Transverse colon (tissue), 4 donors: ENCODE data around the gene ZNF501.

Experiments used
- POLR2AphosphoS5 ChIP-seq, 3 donors: sonication (generic); formaldehyde crosslinking; IDR thresholded peaks; one replicate each; pipeline ENCODE4 v1.6.1; 2016; ENCODE audit warnings: antibody characterized with exemption in 3 of 3
- TF ChIP-seq, protein P1 (sequence below), 5 experiments: fragments of 200-600 bp in 3 of 5; fragments of 450-650 bp in 2 of 5; sonication (generic) in 3 of 5; IDR thresholded peaks; 1 replicate in 2 of 5; 2 replicates in 3 of 5; pipeline ENCODE4 v1.5.1; 2016 to 2017; ENCODE audit warnings: antibody characterized with exemption in 5 of 5, inconsistent platforms in 3 of 5, mild to moderate bottlenecking in 2 of 5, moderate library complexity in 1 of 5

DNA sequence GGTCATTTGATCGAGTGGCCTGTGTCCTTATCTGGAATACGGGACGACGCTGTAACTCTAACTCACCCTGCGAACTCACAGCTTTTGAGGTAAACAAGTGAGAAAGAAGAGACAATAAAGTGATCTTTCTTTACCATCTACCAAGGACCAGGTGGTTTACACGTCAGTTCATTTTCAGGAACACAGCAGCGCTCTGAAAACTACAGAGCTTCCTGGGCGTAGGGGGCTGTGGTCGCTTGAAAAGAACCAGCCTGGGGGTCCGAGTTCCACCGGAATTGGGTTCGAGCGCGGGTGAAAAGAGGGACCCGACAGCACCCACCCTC, 31.6 kb downstream of the ZNF501 start:
- no peak for TF ChIP-seq POLR2AphosphoS5 (IDR thresholded peaks at IDR 0.05)
- TF ChIP-seq, protein P1, sequence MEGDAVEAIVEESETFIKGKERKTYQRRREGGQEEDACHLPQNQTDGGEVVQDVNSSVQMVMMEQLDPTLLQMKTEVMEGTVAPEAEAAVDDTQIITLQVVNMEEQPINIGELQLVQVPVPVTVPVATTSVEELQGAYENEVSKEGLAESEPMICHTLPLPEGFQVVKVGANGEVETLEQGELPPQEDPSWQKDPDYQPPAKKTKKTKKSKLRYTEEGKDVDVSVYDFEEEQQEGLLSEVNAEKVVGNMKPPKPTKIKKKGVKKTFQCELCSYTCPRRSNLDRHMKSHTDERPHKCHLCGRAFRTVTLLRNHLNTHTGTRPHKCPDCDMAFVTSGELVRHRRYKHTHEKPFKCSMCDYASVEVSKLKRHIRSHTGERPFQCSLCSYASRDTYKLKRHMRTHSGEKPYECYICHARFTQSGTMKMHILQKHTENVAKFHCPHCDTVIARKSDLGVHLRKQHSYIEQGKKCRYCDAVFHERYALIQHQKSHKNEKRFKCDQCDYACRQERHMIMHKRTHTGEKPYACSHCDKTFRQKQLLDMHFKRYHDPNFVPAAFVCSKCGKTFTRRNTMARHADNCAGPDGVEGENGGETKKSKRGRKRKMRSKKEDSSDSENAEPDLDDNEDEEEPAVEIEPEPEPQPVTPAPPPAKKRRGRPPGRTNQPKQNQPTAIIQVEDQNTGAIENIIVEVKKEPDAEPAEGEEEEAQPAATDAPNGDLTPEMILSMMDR (IDR thresholded peaks at IDR 0.05) = no peak
